Chondrocyte (in vitro differentiated cells): ENCODE measurements around the gene RCN2. TPM values are rescaled to one million over a fixed set of nuclear protein-coding genes. Genes with fewer than 3 reads are reported as not detected.

Experiments
- DNase-seq: peaks from one replicate; pipeline ENCODE4 v3.0.0; 2021; ENCODE audit warnings: mixed read lengths, low spot score
- H3K27ac Mint-ChIP-seq: one replicate; pipeline ENCODE4 v1.8.0; 2021; ENCODE audit warnings: mild to moderate bottlenecking, moderate library complexity, mixed read lengths; ENCODE audit not compliant: unreplicated experiment
- H3K27me3 Mint-ChIP-seq: 2 replicates; pipeline ENCODE4 v1.8.0; 2021; ENCODE audit warnings: low read depth, mixed read lengths
- H3K36me3 Mint-ChIP-seq: 2 replicates; pipeline ENCODE4 v1.8.0; 2021; ENCODE audit warnings: low read depth, mixed read lengths
- H3K4me1 Mint-ChIP-seq: 2 replicates; pipeline ENCODE4 v1.8.0; 2021; ENCODE audit warnings: low read depth, mild to moderate bottlenecking, mixed read lengths
- H3K4me3 Mint-ChIP-seq: one replicate; pipeline ENCODE4 v1.8.0; 2021; ENCODE audit warnings: mild to moderate bottlenecking, moderate library complexity, mixed read lengths; ENCODE audit not compliant: unreplicated experiment
- H3K9me3 Mint-ChIP-seq: 2 replicates; pipeline ENCODE4 v1.8.0; 2021; ENCODE audit warnings: low read depth, mixed read lengths
- total RNA-seq: library from RNA; stranded (reverse); gene quantifications from 3 replicates; pipeline ENCODE4 v1.2.1, GENCODE V29; 2021
- TF ChIP-seq, protein P1 (sequence below): fragments of 200-600 bp; sonication (generic); IDR thresholded peaks from 2 replicates; pipeline ENCODE4 v1.5.0; 2021; ENCODE audit warnings: antibody characterized with exemption, mild to moderate bottlenecking, moderate library complexity

The RCN2 gene
- total RNA-seq, 1 donor from 2014 or later: 72.1 TPM

DNA sequence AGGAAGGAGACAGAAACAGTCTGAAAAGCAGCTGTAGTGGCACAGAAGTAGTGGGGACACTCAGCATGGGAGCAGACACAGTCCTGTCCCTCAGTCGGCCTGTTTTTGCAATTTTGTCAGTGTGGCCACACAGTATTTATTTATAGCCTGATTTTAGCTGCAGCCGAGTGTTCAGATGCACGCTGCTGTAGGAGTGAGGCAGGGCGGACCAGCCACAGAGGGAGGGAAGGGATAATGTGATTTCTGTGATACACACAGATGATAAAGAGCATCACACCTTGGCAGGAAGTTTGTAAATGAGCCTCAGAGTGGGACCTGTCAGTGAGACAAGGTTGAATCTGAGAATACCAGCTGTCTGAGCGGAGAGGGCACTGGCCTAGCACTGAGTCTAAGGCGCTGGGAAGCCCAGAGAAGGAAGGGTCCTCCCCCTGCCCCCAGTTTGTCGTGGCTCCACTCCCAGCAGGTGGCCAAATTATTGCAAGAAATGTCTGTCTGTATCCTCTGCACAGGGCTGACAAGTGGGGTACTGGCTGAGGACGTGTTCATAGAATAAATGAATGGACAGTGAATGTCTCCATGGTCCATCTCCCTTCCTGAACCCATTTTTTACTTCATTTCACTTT is 67.2 kb downstream of the RCN2 start:
- no peaks in the 10 kb centered on the region for H3K9me3 Mint-ChIP-seq
- no peak overlapping the region for H3K27ac Mint-ChIP-seq
- H3K4me3 Mint-ChIP-seq: no peak overlapping the region
- H3K27me3 Mint-ChIP-seq: no peaks in the 10 kb centered on the region
- TF ChIP-seq, protein P1, sequence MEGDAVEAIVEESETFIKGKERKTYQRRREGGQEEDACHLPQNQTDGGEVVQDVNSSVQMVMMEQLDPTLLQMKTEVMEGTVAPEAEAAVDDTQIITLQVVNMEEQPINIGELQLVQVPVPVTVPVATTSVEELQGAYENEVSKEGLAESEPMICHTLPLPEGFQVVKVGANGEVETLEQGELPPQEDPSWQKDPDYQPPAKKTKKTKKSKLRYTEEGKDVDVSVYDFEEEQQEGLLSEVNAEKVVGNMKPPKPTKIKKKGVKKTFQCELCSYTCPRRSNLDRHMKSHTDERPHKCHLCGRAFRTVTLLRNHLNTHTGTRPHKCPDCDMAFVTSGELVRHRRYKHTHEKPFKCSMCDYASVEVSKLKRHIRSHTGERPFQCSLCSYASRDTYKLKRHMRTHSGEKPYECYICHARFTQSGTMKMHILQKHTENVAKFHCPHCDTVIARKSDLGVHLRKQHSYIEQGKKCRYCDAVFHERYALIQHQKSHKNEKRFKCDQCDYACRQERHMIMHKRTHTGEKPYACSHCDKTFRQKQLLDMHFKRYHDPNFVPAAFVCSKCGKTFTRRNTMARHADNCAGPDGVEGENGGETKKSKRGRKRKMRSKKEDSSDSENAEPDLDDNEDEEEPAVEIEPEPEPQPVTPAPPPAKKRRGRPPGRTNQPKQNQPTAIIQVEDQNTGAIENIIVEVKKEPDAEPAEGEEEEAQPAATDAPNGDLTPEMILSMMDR: no peak
- DNase-seq: peak; percentile 27
- no peaks in the 10 kb centered on the region for H3K36me3 Mint-ChIP-seq
- H3K4me1 Mint-ChIP-seq: peaks cover 3% of the 10 kb centered on the region

DNA sequence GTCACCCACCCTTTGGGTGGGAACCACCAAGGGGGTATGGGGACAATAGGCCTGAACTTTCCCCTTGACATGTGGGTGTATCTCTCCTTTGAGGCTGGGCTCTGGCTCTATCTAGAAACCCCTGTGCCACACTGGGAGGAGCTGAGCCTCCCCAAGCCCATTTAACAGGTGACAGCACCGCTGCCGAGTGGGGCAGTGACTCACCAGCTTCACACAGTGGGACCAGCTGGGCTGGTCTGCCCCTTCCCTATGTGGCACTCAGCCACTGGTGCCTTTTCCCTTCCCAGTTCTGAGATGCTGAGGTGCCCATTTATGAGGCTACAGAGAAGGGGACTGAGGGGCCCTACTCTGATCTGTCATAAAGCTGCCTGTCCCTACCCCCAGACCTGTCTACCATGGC is 68.4 kb downstream of the RCN2 start:
- TF ChIP-seq, protein P1: no peak
- H3K27ac Mint-ChIP-seq: no peak overlapping the region
- H3K4me3 Mint-ChIP-seq: no peak overlapping the region
- DNase-seq: peak; percentile 62
- peaks cover 5% of the 10 kb centered on the region for H3K27me3 Mint-ChIP-seq
- H3K36me3 Mint-ChIP-seq: peaks cover 3% of the 10 kb centered on the region
- H3K9me3 Mint-ChIP-seq: no peaks in the 10 kb centered on the region
- peaks cover 3% of the 10 kb centered on the region for H3K4me1 Mint-ChIP-seq

DNA sequence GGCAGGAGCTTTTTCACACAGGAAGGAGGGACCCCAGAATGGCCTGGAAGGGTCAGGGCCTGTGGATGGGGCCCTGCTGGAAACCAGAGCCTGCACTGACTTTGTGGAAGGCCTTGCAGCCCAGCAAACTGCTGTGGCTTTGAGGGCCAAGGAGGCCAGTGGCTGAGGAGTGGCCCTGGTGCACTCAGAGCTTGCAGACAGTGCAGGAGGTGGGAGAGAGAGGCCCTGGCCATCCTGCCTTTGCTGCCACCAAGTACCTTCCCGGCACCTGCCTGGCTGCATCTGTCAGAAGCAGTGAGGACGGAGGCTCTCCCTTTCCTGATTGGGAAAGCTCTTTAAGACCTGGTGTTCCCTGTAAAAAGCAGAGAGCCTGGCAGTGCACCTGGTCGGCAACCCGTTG is 69.8 kb downstream of the RCN2 start:
- DNase-seq: peak; percentile 51
- Mint-ChIP-seq H3K36me3 (peaks cover 3% of the 10 kb centered on the region), H3K9me3 (peaks cover 3% of the 10 kb centered on the region), H3K4me3 (no peak overlapping the region), H3K27me3 (peaks cover 9% of the 10 kb centered on the region), H3K27ac (no peak overlapping the region), H3K4me1 (peaks cover 3% of the 10 kb centered on the region)
- TF ChIP-seq, protein P1: no peak

DNA sequence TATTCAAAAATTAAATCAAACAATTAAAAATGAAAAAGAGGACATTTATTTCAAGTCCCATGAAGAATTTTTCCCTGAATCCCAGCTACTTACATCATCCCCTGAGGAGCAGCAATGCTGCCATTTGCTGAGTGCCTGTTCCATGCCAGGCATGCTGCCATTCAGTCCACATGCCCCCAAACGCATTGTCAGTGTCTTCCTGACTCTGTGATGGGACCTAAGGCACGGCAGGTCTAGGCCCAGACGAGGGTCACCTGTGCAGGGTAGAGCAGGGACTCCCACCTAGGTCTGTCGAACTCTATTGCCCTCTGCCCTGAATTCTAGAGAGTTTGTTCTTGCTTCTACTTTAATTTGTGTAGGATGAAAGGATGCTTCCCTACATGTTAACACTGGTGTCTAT is 70.4 kb downstream of the RCN2 start:
- Mint-ChIP-seq H3K9me3 (peaks cover 3% of the 10 kb centered on the region), H3K36me3 (peaks cover 3% of the 10 kb centered on the region), H3K4me1 (peaks cover 3% of the 10 kb centered on the region), H3K4me3 (no peak overlapping the region), H3K27me3 (peaks cover 9% of the 10 kb centered on the region), H3K27ac (no peak overlapping the region)
- DNase-seq: peak; percentile 42
- TF ChIP-seq, protein P1: no peak

DNA sequence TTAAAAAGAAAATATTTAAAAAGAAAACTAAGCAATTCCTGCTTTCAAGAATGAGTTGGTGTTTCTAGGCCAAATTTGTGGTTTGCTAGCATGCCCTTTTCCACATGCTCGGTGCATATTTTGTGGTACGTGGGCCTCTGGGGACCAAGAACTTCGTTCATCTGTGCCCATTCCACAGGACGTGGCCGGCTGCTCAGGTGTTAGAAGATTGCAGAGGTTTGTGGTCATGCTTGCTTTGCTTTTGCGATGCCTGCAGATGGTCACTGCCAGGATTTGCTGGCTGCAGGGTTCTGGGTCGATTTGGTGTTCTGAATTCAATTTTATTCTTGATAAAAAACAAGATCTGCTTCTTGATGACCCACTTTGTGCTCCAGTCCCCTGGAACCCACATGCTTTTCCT is 70.9 kb downstream of the RCN2 start:
- H3K27ac Mint-ChIP-seq: no peak overlapping the region
- no peak overlapping the region for H3K4me3 Mint-ChIP-seq
- H3K4me1 Mint-ChIP-seq: peaks cover 3% of the 10 kb centered on the region
- TF ChIP-seq, protein P1: no peak
- peaks cover 9% of the 10 kb centered on the region for H3K27me3 Mint-ChIP-seq
- peaks cover 3% of the 10 kb centered on the region for H3K36me3 Mint-ChIP-seq
- H3K9me3 Mint-ChIP-seq: peaks cover 3% of the 10 kb centered on the region
- DNase-seq: peak; percentile 17
